Nephron progenitor cell (in vitro differentiated cells): ENCODE data around the gene SIRT2.

ENCODE experiments used
- DNase-seq: peaks from one replicate; pipeline ENCODE4 v3.0.0; 2021
- H3K27ac Mint-ChIP-seq: 2 replicates; pipeline ENCODE4 v1.8.0; 2021; ENCODE audit warnings: mild to moderate bottlenecking, moderate library complexity, mixed read lengths
- H3K27me3 Mint-ChIP-seq: 2 replicates; pipeline ENCODE4 v1.8.0; 2021; ENCODE audit warnings: mild to moderate bottlenecking, low read depth, mixed read lengths; ENCODE audit not compliant: poor library complexity
- H3K36me3 Mint-ChIP-seq: 2 replicates; pipeline ENCODE4 v1.8.0; 2021; ENCODE audit warnings: low read depth, mixed read lengths
- H3K4me1 Mint-ChIP-seq: 2 replicates; pipeline ENCODE4 v1.8.0; 2021; ENCODE audit warnings: mixed read lengths
- H3K4me3 Mint-ChIP-seq: 2 replicates; pipeline ENCODE4 v1.8.0; 2021; ENCODE audit warnings: mild to moderate bottlenecking, moderate library complexity, mixed read lengths
- H3K9me3 Mint-ChIP-seq: 2 replicates; pipeline ENCODE4 v1.8.0; 2021; ENCODE audit warnings: mild to moderate bottlenecking, moderate library complexity, mixed read lengths
- TF ChIP-seq, protein P1 (sequence below): fragments of 200-600 bp; sonication (generic); IDR thresholded peaks from 2 replicates; pipeline ENCODE4 v1.5.0; 2021; ENCODE audit warnings: antibody characterized with exemption

SIRT2 gene

GRCh38 chr19:38894968-38895367, 4.5 kb downstream of the SIRT2 start:
- no peak for DNase-seq
- Mint-ChIP-seq H3K4me1 (peaks cover 28% of the 10 kb centered on the region), H3K4me3 (no peak overlapping the region), H3K36me3 (no peaks in the 10 kb centered on the region), H3K27me3 (peaks cover 3% of the 10 kb centered on the region), H3K27ac (no peak overlapping the region), H3K9me3 (no peaks in the 10 kb centered on the region)
- TF ChIP-seq, protein P1, sequence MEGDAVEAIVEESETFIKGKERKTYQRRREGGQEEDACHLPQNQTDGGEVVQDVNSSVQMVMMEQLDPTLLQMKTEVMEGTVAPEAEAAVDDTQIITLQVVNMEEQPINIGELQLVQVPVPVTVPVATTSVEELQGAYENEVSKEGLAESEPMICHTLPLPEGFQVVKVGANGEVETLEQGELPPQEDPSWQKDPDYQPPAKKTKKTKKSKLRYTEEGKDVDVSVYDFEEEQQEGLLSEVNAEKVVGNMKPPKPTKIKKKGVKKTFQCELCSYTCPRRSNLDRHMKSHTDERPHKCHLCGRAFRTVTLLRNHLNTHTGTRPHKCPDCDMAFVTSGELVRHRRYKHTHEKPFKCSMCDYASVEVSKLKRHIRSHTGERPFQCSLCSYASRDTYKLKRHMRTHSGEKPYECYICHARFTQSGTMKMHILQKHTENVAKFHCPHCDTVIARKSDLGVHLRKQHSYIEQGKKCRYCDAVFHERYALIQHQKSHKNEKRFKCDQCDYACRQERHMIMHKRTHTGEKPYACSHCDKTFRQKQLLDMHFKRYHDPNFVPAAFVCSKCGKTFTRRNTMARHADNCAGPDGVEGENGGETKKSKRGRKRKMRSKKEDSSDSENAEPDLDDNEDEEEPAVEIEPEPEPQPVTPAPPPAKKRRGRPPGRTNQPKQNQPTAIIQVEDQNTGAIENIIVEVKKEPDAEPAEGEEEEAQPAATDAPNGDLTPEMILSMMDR = no peak

GRCh38 chr19:38893341-38893771, 6.1 kb downstream of the SIRT2 start:
- Mint-ChIP-seq H3K27me3 (peaks cover 3% of the 10 kb centered on the region), H3K4me1 (peaks cover 16% of the 10 kb centered on the region), H3K4me3 (no peak overlapping the region), H3K27ac (no peak overlapping the region), H3K9me3 (no peaks in the 10 kb centered on the region), H3K36me3 (no peaks in the 10 kb centered on the region)
- TF ChIP-seq, protein P1 = no peak
- DNase-seq = no peak

DNA sequence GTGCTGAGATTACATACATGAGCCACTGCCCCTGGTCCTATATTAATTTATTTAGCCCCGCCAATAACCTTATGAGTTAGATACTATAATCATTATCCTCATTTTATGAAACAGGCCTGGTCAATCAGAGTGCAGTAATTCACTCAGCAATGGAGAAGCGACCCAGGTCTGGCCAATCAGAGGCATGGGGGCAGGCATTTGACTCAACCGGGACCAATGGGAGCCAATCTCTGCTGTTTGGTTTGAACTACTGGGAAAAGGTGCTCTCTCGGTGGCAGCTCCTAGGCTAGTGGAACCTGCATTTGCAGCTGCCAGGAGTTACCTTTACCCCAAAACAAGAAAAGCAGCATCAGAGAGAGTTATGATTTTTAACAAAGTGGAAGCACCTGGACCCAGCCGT, 6.6 kb downstream of the SIRT2 start:
- TF ChIP-seq, protein P1 = no peak
- H3K9me3 Mint-ChIP-seq = no peaks in the 10 kb centered on the region
- H3K4me1 Mint-ChIP-seq = peaks cover 10% of the 10 kb centered on the region
- H3K27ac Mint-ChIP-seq = peak overlapping the region; percentile 64
- no peaks in the 10 kb centered on the region for H3K36me3 Mint-ChIP-seq
- no peak overlapping the region for H3K4me3 Mint-ChIP-seq
- DNase-seq = no peak
- peaks cover 3% of the 10 kb centered on the region for H3K27me3 Mint-ChIP-seq

GRCh38 chr19:38891771-38892170, 7.6 kb downstream of the SIRT2 start:
- Mint-ChIP-seq H3K36me3 (no peaks in the 10 kb centered on the region), H3K27me3 (peaks cover 1% of the 10 kb centered on the region), H3K9me3 (no peaks in the 10 kb centered on the region), H3K4me3 (no peak overlapping the region), H3K4me1 (peaks cover 5% of the 10 kb centered on the region), H3K27ac (no peak overlapping the region)
- TF ChIP-seq, protein P1 = no peak
- DNase-seq = no peak

DNA sequence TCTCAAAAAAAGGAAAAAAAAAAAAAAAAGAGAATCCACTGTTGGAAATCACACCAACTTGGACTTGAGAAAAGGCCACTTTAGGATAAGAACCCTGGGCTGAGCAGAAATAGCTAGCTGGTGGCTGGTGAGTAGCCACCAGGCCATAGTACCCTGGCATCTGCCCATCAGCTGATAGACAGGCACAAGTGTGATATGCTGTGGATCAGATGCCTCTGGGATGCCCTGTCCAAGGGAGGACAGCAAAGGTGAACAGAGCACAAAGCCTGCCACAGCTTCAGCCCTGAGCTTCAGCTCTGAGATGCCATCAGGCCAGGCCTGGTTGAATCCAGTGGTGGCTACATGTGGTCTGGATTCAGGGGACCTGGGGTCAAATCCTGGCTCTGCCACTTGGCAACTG, 8.7 kb downstream of the SIRT2 start:
- no peaks in the 10 kb centered on the region for H3K27me3 Mint-ChIP-seq

GRCh38 chr19:38889803-38890202, 9.6 kb downstream of the SIRT2 start:
- Mint-ChIP-seq H3K9me3 (no peaks in the 10 kb centered on the region), H3K27me3 (peaks cover 1% of the 10 kb centered on the region), H3K4me1 (peaks cover 4% of the 10 kb centered on the region), H3K36me3 (no peaks in the 10 kb centered on the region), H3K4me3 (no peak overlapping the region), H3K27ac (no peak overlapping the region)
- TF ChIP-seq, protein P1 = no peak
- no peak for DNase-seq

More for the DNA sequence above, 8.7 kb downstream of the SIRT2 start:
- Mint-ChIP-seq H3K4me1 (peaks cover 5% of the 10 kb centered on the region), H3K9me3 (no peaks in the 10 kb centered on the region), H3K27ac (no peak overlapping the region), H3K36me3 (no peaks in the 10 kb centered on the region), H3K4me3 (no peak overlapping the region)
- TF ChIP-seq, protein P1 = no peak
- DNase-seq = no peak
